ENCODE results near the gene ENPP3.

DNA sequence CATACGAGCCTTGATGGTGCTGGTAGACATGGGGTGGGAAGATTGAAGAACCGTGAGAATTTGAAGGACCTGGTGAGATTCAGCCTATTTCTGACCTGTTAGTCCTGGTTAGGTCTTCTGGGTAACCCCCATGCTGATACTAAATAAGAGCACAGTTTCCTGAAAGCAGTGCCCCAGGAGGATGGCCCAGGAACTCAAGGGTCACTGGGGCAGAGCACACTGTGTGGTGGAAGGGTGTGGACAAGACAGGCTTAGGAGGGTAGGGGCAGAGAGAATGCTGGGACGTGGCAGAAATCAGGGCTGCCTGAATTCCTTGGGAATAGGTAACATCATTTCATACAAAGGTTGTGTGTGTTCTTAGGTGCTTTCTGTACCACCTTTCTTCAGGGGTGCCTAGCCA, 138.8 kb downstream of the ENPP3 start:
- TF ChIP-seq, protein P1, sequence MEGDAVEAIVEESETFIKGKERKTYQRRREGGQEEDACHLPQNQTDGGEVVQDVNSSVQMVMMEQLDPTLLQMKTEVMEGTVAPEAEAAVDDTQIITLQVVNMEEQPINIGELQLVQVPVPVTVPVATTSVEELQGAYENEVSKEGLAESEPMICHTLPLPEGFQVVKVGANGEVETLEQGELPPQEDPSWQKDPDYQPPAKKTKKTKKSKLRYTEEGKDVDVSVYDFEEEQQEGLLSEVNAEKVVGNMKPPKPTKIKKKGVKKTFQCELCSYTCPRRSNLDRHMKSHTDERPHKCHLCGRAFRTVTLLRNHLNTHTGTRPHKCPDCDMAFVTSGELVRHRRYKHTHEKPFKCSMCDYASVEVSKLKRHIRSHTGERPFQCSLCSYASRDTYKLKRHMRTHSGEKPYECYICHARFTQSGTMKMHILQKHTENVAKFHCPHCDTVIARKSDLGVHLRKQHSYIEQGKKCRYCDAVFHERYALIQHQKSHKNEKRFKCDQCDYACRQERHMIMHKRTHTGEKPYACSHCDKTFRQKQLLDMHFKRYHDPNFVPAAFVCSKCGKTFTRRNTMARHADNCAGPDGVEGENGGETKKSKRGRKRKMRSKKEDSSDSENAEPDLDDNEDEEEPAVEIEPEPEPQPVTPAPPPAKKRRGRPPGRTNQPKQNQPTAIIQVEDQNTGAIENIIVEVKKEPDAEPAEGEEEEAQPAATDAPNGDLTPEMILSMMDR (IDR thresholded peaks at IDR 0.05; ENCODE audit: borderline replicate concordance, extremely low read depth, low read length, poor library complexity, severe bottlenecking), result no peak
- no peak for TF ChIP-seq EZH2 (IDR thresholded peaks at IDR 0.05; ENCODE audit: borderline replicate concordance, low read depth, low read length, severe bottlenecking)

Measured in DND-41 (cell line).